ENCODE measurements around the gene HPSE2.
A peak's percentile ranks its signal among the peaks of the same experiment; 100 is the strongest.

The HPSE2 gene

DNA sequence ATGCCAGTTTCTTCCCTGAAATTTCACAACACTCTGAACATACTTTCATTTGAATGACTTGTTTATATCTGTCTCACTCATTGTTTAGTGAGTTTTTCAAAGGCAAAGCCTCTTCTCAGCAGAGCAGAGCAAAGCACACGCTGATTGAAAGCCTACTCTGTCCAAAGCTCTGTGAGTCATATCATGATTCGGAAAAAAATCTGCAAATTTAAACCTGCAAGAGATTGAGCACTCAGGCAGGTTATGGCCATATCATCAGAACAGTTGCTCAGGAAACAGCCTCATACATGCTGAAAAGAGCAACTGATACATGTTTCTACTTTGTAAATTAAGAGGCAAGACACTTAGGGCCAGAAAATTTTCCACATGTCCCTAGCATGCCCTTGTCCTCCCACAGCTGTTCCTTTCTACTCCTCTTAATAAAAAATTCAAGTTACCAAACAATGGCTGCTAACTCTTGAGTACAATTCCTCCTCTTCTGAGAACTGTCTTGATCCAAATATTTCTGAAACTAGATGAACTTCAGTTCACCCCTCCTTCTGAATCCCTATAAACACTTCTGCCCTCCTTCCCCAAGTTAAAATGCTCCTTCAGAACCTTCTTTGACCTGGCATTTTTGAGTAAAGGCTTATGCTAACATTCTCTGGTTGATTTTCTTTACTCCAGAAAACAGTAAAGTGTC lies 648.4 kb downstream of the HPSE2 start:
- H3K27ac ChIP-seq, result peak overlapping the region; percentile 53; the same call in 1 of the 2 replicates

GRCh38 chr10:98586096-98586495 lies 649.6 kb downstream of the HPSE2 start:
- TF ChIP-seq ZFX (IDR thresholded peaks at IDR 0.05) (no peak), CTCF (conservative IDR thresholded peaks at IDR 0.05) (no peak)

More for the DNA sequence above, 648.4 kb downstream of the HPSE2 start:
- TF ChIP-seq ZFX (IDR thresholded peaks at IDR 0.05) (no peak), CTCF (conservative IDR thresholded peaks at IDR 0.05) (no peak)

GRCh38 chr10:98582363-98582762 lies 653.3 kb downstream of the HPSE2 start:
- H3K27ac ChIP-seq, result no peak overlapping the region

More at GRCh38 chr10:98586096-98586495, 649.6 kb downstream of the HPSE2 start:
- no peak overlapping the region for H3K27ac ChIP-seq

DNA sequence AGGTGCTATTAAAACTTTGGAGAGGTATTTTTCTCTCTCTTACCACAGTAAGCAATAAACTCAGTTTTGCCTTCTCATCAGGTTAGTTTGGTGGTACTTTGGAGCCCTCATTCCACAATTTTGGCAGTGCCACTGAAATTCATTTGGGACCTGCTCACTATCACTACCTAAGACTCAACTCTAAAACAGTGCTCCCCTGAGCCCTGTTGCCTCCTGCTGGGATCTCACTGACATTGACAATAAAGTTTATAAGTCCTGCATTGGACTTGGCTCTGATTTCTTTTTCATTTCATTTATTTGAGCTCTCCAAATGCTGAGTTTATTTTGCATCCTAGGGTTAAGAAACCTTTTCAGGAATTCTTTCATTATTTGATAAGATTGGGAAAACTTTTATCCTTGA lies 658.1 kb downstream of the HPSE2 start:
- peak; percentile 42 for TF ChIP-seq CTCF (conservative IDR thresholded peaks at IDR 0.05)
- TF ChIP-seq ZFX (IDR thresholded peaks at IDR 0.05), result no peak
- H3K27ac ChIP-seq, result peak overlapping the region; percentile 36; the same call in 1 of the 2 replicates

More at GRCh38 chr10:98582363-98582762, 653.3 kb downstream of the HPSE2 start:
- TF ChIP-seq CTCF (conservative IDR thresholded peaks at IDR 0.05) (no peak), ZFX (IDR thresholded peaks at IDR 0.05) (no peak)

GRCh38 chr10:98577168-98577567 lies 658.5 kb downstream of the HPSE2 start:
- peak overlapping the region; percentile 36; the same call in 1 of the 2 replicates for H3K27ac ChIP-seq
- no peak for TF ChIP-seq ZFX (IDR thresholded peaks at IDR 0.05)
- no peak for TF ChIP-seq CTCF (conservative IDR thresholded peaks at IDR 0.05)

DNA sequence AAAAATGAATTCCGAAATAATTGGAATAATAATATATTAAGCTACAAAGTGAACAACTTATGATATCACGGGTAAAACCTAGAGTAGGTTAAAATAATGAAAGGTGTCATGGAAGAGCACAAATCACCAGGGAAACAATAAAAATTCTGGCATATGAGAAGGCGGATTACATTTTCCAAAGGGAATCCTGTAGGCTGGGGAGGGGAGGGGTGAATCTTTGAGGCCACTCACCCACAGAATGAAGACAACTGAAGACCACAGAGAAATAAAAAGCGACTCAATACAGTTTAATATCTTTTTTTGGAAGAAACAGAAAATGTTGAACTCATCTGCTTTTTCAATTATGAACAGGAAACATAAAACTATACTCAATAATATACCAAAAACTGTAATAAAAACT lies 659.6 kb downstream of the HPSE2 start:
- H3K27ac ChIP-seq, result no peak overlapping the region
- no peak for TF ChIP-seq ZFX (IDR thresholded peaks at IDR 0.05)
- no peak for TF ChIP-seq CTCF (conservative IDR thresholded peaks at IDR 0.05)

GRCh38 chr10:98572594-98572993 lies 663.1 kb downstream of the HPSE2 start:
- TF ChIP-seq ZFX (IDR thresholded peaks at IDR 0.05), result no peak
- TF ChIP-seq CTCF (conservative IDR thresholded peaks at IDR 0.05), result no peak
- H3K27ac ChIP-seq, result no peak overlapping the region

Data from C4-2B (cell line).